HG02763 (cell line): Measurements from ENCODE around the gene LPIN1.
"Not testable (repeated sequence)": the region's sequence is repeated elsewhere in the genome, so short reads cannot be mapped to it uniquely, and the experiment has no call there.

Experiments
- ATAC-seq: cut with Tn5 transposase; IDR thresholded peaks from one replicate; pipeline ENCODE4 v1.9.1; 2021; ENCODE audit warnings: mild to moderate bottlenecking, moderate library complexity; ENCODE audit not compliant: unreplicated experiment

The LPIN1 gene

GRCh38 chr2:11807156-11808015 is 61.0 kb downstream of the LPIN1 start:
- no peak for ATAC-seq

GRCh38 chr2:11808016-11808400 is 61.6 kb downstream of the LPIN1 start:
- ATAC-seq, result no peak

GRCh38 chr2:11809586-11810236 is 63.3 kb downstream of the LPIN1 start:
- ATAC-seq, result no peak

GRCh38 chr2:11810237-11810977 is 64.0 kb downstream of the LPIN1 start:
- ATAC-seq, result no peak

GRCh38 chr2:11811036-11811654 is 64.7 kb downstream of the LPIN1 start:
- ATAC-seq, result no peak

GRCh38 chr2:11812466-11813248 is 66.2 kb downstream of the LPIN1 start:
- ATAC-seq, result no peak

GRCh38 chr2:11813345-11813744 is 66.9 kb downstream of the LPIN1 start:
- not testable (repeated sequence) for ATAC-seq

GRCh38 chr2:11813951-11814350 is 67.5 kb downstream of the LPIN1 start:
- no peak for ATAC-seq

- ATAC-seq, result no peak
Observed at GRCh38 chr2:11814979-11815510, 68.6 kb downstream of the LPIN1 start.

- ATAC-seq, result not testable (repeated sequence)
Observed at GRCh38 chr2:11816935-11817334, 70.5 kb downstream of the LPIN1 start.

- no peak for ATAC-seq
Observed at GRCh38 chr2:11819235-11819729, 72.8 kb downstream of the LPIN1 start.

- no peak for ATAC-seq
Observed at GRCh38 chr2:11820650-11821049, 74.2 kb downstream of the LPIN1 start.

- ATAC-seq, result no peak
Observed at GRCh38 chr2:11821705-11822104, 75.3 kb downstream of the LPIN1 start.

- not testable (repeated sequence) for ATAC-seq
Observed at GRCh38 chr2:11822359-11822745, 75.9 kb downstream of the LPIN1 start.

- ATAC-seq, result no peak
Observed at GRCh38 chr2:11822746-11823451, 76.5 kb downstream of the LPIN1 start.

- ATAC-seq, result no peak
Observed at GRCh38 chr2:11824901-11825828, 78.7 kb downstream of the LPIN1 start.

GRCh38 chr2:11827547-11827946 is 81.1 kb downstream of the LPIN1 start:
- peak; percentile 26 for ATAC-seq

- ATAC-seq, result no peak
Observed at GRCh38 chr2:11828933-11829323, 82.5 kb downstream of the LPIN1 start.
